GM18909 (cell line): ENCODE results near the gene PNPLA3.

Source experiments
- ATAC-seq: cut with Tn5 transposase; IDR thresholded peaks from one replicate; pipeline ENCODE4 v1.9.1; 2021; ENCODE audit warnings: mild to moderate bottlenecking; ENCODE audit not compliant: unreplicated experiment, poor library complexity

The PNPLA3 gene, protein sequence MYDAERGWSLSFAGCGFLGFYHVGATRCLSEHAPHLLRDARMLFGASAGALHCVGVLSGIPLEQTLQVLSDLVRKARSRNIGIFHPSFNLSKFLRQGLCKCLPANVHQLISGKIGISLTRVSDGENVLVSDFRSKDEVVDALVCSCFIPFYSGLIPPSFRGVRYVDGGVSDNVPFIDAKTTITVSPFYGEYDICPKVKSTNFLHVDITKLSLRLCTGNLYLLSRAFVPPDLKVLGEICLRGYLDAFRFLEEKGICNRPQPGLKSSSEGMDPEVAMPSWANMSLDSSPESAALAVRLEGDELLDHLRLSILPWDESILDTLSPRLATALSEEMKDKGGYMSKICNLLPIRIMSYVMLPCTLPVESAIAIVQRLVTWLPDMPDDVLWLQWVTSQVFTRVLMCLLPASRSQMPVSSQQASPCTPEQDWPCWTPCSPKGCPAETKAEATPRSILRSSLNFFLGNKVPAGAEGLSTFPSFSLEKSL

GRCh38 chr22:43923631-43924464, at the start of gene PNPLA3:
PNPLA3 (plus strand) TSS chr22:43923805; CDS start chr22:43923912, 107 bp downstream.
- no peak for ATAC-seq

GRCh38 chr22:43876866-43877509, 46.6 kb upstream of the PNPLA3 start:
- no peak for ATAC-seq

- no peak for ATAC-seq
Measured at GRCh38 chr22:43878079-43878795, 45.4 kb upstream of the PNPLA3 start.

DNA sequence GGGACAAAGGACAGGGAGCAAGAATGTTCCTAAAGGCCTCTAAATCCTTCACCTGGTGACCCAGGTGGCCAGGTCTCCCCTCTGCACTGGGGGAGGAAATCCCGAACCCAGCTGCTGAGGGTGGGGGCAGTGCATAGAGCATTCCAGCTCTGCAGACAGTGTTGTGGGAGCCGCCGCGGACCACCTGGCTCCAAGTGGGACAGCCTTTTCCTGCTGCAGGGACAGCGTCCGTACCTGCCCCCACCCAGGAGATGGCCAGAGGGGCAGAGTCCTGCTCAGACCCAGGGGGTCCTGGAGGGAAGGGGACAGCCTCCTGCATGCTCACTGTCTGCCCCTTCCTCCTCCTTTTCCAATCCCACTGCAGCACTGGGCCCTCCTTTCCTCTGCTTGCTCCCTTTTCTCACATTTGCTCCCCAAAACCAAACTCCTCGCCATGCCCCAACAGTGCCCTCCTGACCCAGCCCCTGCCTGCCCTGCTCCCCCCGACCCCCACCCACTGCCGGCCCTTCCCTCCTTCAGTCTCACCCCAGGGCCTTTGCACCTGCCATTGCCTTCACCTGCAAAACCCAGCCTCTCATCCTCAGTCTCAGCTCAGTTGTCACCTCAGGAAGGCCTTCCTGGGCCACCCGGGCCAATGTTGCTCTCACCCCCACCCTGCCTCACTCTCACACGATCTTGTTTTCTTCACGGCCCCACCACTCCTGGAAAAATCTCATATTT, 44.6 kb upstream of the PNPLA3 start:
- no peak for ATAC-seq

DNA sequence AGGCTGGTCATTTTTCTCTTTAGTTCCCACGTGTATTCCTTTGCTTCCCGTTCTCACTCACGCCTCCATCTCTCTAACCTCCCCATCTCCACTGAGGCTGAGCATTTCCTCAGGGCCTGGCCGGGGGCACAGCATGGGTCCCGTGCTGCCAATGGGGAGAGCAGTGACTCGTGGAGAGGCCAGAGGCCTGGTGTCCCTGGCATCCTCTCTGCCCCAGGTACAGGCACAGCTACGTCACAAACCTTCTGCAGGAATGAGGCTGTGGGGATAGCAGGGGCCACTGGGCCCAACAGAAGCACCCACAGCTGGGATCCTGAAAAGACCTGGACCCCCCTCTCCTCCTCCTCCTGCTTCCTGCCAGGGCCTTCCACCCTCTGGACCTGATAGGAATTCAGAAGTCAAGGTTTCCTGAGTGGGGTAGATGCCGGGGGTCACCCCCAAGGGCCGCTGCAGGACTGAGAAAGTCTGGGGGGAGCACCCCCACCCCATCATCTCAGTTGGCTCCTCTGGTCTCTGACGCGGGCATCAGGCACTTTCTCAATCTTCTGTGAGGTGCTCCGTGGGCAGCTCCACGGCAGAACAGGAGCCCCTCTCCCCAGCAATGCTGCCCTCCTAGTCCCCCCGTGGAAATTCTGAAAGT, 43.6 kb upstream of the PNPLA3 start:
- ATAC-seq, result no peak

DNA sequence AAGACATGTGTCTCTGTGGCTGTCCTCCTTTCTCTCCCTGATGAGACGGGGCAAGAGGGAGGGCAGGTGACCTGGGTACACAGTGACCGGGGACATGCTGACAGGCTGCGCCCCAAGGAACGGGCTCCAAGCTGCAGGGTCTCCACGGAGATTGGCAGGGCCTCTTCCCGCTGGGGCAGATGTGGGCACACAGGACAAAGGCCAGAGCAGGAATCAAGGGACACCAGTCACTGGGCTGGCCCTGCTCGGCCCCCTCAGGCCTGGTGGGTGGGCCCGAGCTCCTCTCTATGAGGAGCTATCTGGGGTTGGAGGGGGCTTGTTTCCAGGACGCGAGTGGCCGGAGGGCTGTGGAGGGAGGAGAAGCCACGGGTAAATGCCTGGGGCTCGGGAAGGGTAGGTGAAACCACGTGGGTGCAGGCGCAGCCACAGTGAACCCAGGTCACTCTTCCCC, 43.0 kb upstream of the PNPLA3 start:
- ATAC-seq, result no peak

- ATAC-seq, result no peak
Measured at GRCh38 chr22:43881091-43882061, 42.2 kb upstream of the PNPLA3 start.

DNA sequence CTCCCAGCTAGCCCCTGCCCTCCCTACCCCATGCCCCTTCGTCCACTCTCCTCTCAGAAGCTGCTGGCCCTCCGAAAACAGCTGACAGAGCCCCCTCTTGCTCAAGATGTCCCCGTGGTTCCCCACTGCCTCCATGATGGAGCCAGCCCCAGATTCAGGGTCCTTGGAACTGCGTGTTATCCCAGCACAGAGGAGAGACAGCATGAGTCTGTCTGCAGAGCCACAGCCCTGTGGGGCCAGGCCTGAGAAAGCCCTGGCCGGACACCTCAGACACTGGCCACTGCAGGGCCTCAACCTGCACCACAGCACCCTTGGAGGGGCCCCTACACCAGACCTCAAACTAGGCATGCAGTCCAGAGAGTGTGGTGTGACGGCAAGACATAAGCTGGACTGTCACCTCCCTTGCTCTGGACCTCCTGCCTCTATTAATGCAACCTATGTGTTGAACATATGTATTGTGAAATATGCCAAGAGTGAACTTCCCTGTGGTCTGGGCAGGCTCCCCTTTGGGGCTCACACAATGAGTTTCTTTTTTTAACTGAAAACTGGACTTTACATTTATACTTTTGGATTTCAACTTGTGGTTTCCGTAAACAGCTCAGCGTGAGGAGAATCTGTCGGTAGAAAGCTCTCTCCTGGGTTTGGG, 41.4 kb upstream of the PNPLA3 start:
- no peak for ATAC-seq

DNA sequence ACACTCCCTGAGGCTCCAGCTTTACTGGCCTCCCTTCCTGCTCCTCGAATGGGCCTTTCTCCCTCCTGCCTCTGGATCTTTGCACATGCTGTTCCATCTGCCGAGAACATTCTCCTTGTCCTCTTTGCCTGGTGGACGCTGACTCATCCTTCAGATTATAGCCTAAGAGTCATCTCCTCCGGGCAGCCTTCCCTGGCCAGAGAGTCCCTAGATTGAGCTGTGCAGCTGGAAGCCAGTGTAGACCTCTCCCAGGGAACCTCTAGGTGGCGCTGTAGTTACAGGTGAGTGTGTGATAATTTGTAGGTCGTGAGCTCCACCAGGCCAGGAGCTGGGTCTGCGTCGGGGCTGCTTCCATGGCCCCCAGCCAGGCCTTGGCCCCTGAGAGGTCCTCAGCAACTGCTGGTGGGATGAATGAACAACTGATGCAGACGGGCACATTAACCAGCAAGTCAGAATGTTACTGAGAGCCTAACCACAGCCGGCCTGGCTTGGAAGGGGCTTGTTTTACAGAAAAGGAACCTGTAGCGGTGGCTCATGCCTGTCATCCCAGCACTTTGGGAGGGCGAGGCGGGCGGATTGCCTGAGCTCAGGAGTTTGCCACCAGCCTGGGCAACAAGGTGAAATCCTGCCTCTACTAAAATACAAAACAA, 40.5 kb upstream of the PNPLA3 start:
- ATAC-seq, result no peak

GRCh38 chr22:43883719-43884415, 39.7 kb upstream of the PNPLA3 start:
- ATAC-seq, result no peak

DNA sequence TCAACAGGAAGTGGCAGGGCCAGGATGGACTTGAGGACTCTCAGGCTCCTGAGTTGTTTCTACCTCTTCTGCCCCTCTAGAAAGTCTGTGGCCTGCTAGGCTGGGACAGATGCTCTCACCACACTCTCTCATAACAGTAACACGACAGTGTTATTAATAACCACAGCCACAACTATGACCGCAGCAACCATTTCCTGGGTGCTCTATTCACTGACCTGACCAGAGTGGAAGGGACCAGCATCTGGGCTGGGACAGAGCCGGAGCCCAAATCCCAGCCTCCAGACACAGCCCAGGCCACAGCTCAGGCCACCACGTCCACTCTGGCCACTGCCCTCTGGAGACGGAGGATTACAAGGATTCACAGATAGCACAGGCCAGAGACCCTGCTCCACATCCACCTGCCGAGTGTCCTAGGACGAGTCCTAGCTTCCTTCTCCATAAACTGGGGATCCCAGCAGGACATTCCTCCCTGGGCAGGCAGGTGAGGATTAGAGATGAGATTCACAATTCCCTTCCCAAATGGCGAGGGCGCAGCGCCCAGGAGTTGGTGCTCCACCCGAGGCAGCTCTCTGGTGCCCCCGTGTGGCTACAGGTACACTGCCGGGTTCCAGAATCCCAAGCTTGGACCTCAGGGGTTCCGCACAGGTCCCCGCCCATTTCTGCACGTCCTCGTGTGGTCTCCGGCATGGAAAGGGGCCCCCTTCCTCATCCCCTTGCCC, 38.8 kb upstream of the PNPLA3 start:
- ATAC-seq, result peak; percentile 64

DNA sequence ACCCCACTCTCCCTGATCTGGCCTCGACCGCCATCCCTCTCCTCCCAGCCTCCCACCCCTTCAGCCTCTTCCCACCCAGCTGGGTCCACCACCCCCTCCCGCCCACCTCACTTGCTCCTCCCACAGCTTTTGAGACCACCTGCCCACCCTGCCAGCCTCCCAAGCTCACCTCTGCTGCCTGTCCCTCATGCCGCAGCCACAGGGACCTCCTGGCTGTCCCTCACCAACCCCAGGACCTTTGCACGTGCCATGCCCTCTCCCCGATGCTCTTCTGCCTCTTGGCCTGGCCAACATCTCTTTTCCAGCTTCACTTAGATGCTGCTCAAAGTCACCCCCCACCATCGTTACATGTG, 38.3 kb upstream of the PNPLA3 start:
- no peak for ATAC-seq

GRCh38 chr22:43885786-43886185, 37.8 kb upstream of the PNPLA3 start:
- ATAC-seq, result no peak

DNA sequence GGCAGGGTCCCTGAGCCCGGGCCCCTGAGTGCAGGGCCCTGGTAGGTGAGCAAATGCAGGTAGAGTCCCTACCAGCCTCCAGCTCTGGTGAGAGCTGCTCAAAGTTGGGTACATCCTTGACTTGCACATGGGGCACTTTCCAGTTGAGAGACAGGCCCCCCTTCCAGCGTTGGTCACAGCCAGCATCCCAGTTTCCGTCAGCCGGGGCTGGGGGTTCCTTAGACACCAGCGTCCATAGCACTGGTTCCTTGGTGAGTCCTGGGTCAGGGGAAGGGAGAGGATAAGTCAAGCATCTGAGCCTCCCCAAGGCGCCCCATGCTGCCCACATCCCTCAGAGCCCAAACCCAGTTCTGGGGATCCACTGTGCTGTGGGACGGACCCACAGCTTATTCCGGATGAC, 37.4 kb upstream of the PNPLA3 start:
- no peak for ATAC-seq

GRCh38 chr22:43887391-43887790, 36.2 kb upstream of the PNPLA3 start:
- no peak for ATAC-seq

GRCh38 chr22:43888740-43889139, 34.9 kb upstream of the PNPLA3 start:
- ATAC-seq, result no peak
